ENCODE data around the gene PRRX2. TPM values are rescaled to one million over a fixed set of nuclear protein-coding genes. Genes with fewer than 3 reads are reported as not detected.

PRRX2 gene
- total and polyA plus RNA-seq, 2 donors (not counting 1 experiment from before 2014, with no cell fraction given), result not detected

GRCh38 chr9:129626625-129627284, 38.7 kb upstream of the PRRX2 start:
- peaks cover 29 to 34% of the 10 kb centered on the region in 2 donors for H3K4me1 ChIP-seq (ENCODE audit: control insufficient read depth in 2 of 2, insufficient read depth in 2 of 2, low read length in 2 of 2)
- peak overlapping the region; percentile 97 for H3K9ac ChIP-seq (ENCODE audit: low read length)
- H3K9me3 ChIP-seq (ENCODE audit: control extremely low read depth in 1 of 3, control insufficient read depth in 2 of 3, insufficient read depth in 1 of 3, low read length in 2 of 3), result no peaks in the 10 kb centered on the region
- TF ChIP-seq, protein P1, sequence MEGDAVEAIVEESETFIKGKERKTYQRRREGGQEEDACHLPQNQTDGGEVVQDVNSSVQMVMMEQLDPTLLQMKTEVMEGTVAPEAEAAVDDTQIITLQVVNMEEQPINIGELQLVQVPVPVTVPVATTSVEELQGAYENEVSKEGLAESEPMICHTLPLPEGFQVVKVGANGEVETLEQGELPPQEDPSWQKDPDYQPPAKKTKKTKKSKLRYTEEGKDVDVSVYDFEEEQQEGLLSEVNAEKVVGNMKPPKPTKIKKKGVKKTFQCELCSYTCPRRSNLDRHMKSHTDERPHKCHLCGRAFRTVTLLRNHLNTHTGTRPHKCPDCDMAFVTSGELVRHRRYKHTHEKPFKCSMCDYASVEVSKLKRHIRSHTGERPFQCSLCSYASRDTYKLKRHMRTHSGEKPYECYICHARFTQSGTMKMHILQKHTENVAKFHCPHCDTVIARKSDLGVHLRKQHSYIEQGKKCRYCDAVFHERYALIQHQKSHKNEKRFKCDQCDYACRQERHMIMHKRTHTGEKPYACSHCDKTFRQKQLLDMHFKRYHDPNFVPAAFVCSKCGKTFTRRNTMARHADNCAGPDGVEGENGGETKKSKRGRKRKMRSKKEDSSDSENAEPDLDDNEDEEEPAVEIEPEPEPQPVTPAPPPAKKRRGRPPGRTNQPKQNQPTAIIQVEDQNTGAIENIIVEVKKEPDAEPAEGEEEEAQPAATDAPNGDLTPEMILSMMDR (IDR thresholded peaks at IDR 0.05), result no peak
- no peak for TF ChIP-seq EZH2 (IDR thresholded peaks at IDR 0.05; ENCODE audit: borderline replicate concordance, insufficient read depth, low read depth, low read length, poor library complexity, severe bottlenecking)
- Mint-ChIP-seq H3K4me3 (peak overlapping the region; percentile 84), H3K27ac (peak overlapping the region; percentile 72), H3K9me3 (ENCODE audit: insufficient read depth) (no peaks in the 10 kb centered on the region), H3K4me1 (peaks cover 55% of the 10 kb centered on the region), H3K27me3 (peaks cover 6% of the 10 kb centered on the region)
- ChIA-PET POLR2A (interaction anchor here (0.7 to 2.9 kb wide), 5 partner anchors 13 to 1075 kb away, joined by 3 to 22 read pairs (median 3); partner anchors contain the start of gene IER5L), CTCF (interaction anchor here (0.6 to 12.5 kb wide), 13 partner anchors 11 to 898 kb away, joined by 3 to 269 read pairs (median 5); partner anchors contain the start of gene ASB6)
- peak overlapping the region; percentile 70 to 99 for H3K27ac ChIP-seq (ENCODE audit: low read length in 2 of 2)
- H3K4me3 ChIP-seq (ENCODE audit: control extremely low read depth in 1 of 5, extremely low read depth in 1 of 5, insufficient read depth in 1 of 5, low read depth in 2 of 5, low read length in 4 of 5), result peak overlapping the region; percentile 51 to 89 (median 88)
- WGBS (ENCODE audit: insufficient coverage), result 7% methylated on average over 20 of the region's 20 CpGs
- DNase-seq (peak; percentile 73), ATAC-seq (ENCODE audit: low read depth) (peak; percentile 19)
- peak overlapping the region; percentile 94 for H3K4me2 ChIP-seq (replicated peaks; ENCODE audit: low read depth, low read length, poor library complexity, severe bottlenecking)
- H3K27me3 ChIP-seq (replicated peaks in 1 of 4; ENCODE audit: control extremely low read depth in 1 of 4, control insufficient read depth in 3 of 4, insufficient read depth in 4 of 4, low read length in 3 of 4), result peaks cover 0 to 4% (median 0%) of the 10 kb centered on the region in 4 experiments
- peaks cover 50% of the 10 kb centered on the region for H4K20me1 ChIP-seq (ENCODE audit: control insufficient read depth, insufficient read depth, low read length, poor library complexity, severe bottlenecking)
- intact Hi-C loops (cut with micrococcal nuclease), result loop anchor here (1.0 to 10.0 kb wide), 8 partner anchors 16 to 682 kb away; partner anchors contain the start of genes ASB6, DOLK, MIGA2 and NUP188
- peak overlapping the region; percentile 59 for H2AFZ ChIP-seq (ENCODE audit: insufficient read depth, low read depth, low read length, poor library complexity, severe bottlenecking)
- peaks cover 0 to 11% of the 10 kb centered on the region in 2 experiments for H3K36me3 ChIP-seq (replicated peaks in 1 of 2; ENCODE audit: control extremely low read depth in 1 of 2, control insufficient read depth in 1 of 2, extremely low read depth in 1 of 2, insufficient read depth in 2 of 2, low read length in 1 of 2)
- peaks cover 63% of the 10 kb centered on the region for H3K79me2 ChIP-seq (ENCODE audit: control insufficient read depth, insufficient read depth, low read length)
